Measurements from ENCODE around the gene RNASE11.

DNA sequence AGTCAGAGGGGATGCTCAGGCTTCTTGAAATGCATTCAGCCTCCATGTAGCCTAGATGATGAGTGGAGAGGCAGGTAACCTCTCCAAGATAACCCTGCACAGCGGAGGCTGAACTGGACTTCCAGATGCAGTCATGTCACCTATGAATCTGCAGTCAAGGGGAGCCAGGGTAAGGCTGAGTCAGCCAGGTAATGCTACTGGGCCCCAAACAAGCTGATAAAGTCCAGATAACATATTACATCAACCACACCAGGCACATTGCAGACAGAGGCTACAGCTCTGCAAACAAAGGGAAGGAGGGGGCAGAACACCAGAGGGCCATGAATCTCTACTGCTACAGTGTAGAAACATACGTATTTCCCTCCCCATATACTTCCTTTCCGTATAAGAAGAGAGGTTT lies 40.9 kb downstream of the RNASE11 start:
- TF ChIP-seq CTCF (IDR thresholded peaks at IDR 0.05; ENCODE audit: borderline replicate concordance, extremely low read depth, low read length, poor library complexity, severe bottlenecking) (no peak), EZH2 (IDR thresholded peaks at IDR 0.05; ENCODE audit: borderline replicate concordance, low read depth, low read length, severe bottlenecking) (no peak)
